GM12878 (cell line): ENCODE results near the gene MMP15. TPM values are rescaled to one million over a fixed set of nuclear protein-coding genes. Genes with fewer than 3 reads are reported as not detected.

Source experiments
- ATAC-seq: fragments of 200-7000 bp; cut with Tn5 transposase; 3 replicates; pipeline ENCODE4 v1.9.1; 2020; ENCODE audit warnings: mild to moderate bottlenecking, moderate library complexity
- BruUV-seq: library from RNA; stranded (reverse); fragments of 400-500 nt; replicated peaks from 2 replicates; lab custom pipeline; 2021; lab: Mats Ljungman, UMichigan
- CTCF ChIA-PET: fragments of 300-600 bp; sonication (Branson Sonifier 250); formaldehyde crosslinking; extraction: SDS; loops from one replicate; lab custom pipeline; 2021; ENCODE audit warnings: inconsistent platforms; lab: Yijun Ruan, JAX
- POLR2A ChIA-PET: fragments of 350-600 bp; formaldehyde crosslinking; extraction: SDS; loops from one replicate; lab custom pipeline; 2021; ENCODE audit warnings: inconsistent platforms; lab: Charles Lee
- RAD21 ChIA-PET: fragments of 300-600 bp; sonication (Branson Sonifier 250); formaldehyde crosslinking; loops from one replicate; lab custom pipeline; 2023; ENCODE audit warnings: antibody characterized with exemption; ENCODE audit not compliant: unreplicated experiment; lab: Charles Lee
- SMC1A ChIA-PET: fragments of 300-600 bp; sonication (Branson Sonifier 250); formaldehyde crosslinking; loops from one replicate; lab custom pipeline; 2023; ENCODE audit not compliant: unreplicated experiment, uncharacterized antibody; lab: Charles Lee
- DNase-seq: peaks from one replicate; pipeline ENCODE4 v3.0.0-alpha.2; 2011; ENCODE audit warnings: low read depth, low spot score
- FAIRE-seq: peaks from 3 replicates; lab custom pipeline; 2011; peaks lifted over from hg19 to GRCh38; lab: Jason Lieb, UNC
- H2AFZ ChIP-seq: 2 replicates; pipeline ENCODE4 v1.6.0; 2011; ENCODE audit warnings: low read depth, low read length, control low read depth; ENCODE audit not compliant: control insufficient read depth
- H3K27ac ChIP-seq: 2 replicates; pipeline ENCODE4 v1.5.1; 2011; ENCODE audit warnings: control low read depth; ENCODE audit not compliant: control insufficient read depth, insufficient read depth
- H3K27me3 ChIP-seq, 2 experiments: replicated peaks in 1 of 2; 2 replicates each; pipeline versions ENCODE4 v1.6.0 to v1.6.1; 2011; ENCODE audit warnings: low read length in 1 of 2; ENCODE audit not compliant: control insufficient read depth in 2 of 2, insufficient read depth in 2 of 2
- H3K36me3 ChIP-seq, 2 experiments: 2 replicates each; pipeline ENCODE4 v1.5.1; 2011; ENCODE audit warnings: low read length in 1 of 2; ENCODE audit not compliant: control insufficient read depth in 2 of 2, insufficient read depth in 2 of 2
- H3K4me1 ChIP-seq: 2 replicates; pipeline ENCODE4 v1.6.1; 2011; ENCODE audit warnings: mild to moderate bottlenecking, low read length, moderate library complexity, mixed read lengths; ENCODE audit not compliant: control insufficient read depth, insufficient read depth
- H3K4me2 ChIP-seq: 2 replicates; pipeline ENCODE4 v1.6.0; 2011; ENCODE audit warnings: control low read depth; ENCODE audit not compliant: control insufficient read depth, insufficient read depth
- H3K4me3 ChIP-seq: fragments of 200-600 bp; sonication (generic); 2 replicates; pipeline ENCODE4 v1.5.1; 2016
- H3K79me2 ChIP-seq: 2 replicates; pipeline ENCODE4 v1.6.0; 2011; ENCODE audit warnings: low read length; ENCODE audit not compliant: control insufficient read depth, insufficient read depth
- H3K9ac ChIP-seq: 2 replicates; pipeline ENCODE4 v1.8.0; 2011; ENCODE audit warnings: low read length, control low read depth, mixed read lengths; ENCODE audit not compliant: control insufficient read depth, insufficient read depth
- H3K9me3 ChIP-seq: replicated peaks from 3 replicates; pipeline ENCODE4 v1.5.1; 2011; ENCODE audit warnings: mild to moderate bottlenecking, low read length; ENCODE audit not compliant: control insufficient read depth, insufficient read depth
- H4K20me1 ChIP-seq: 2 replicates; pipeline ENCODE4 v1.6.0; 2011; ENCODE audit not compliant: control insufficient read depth, insufficient read depth
- EZH2 ChIP-seq: IDR thresholded peaks from 2 replicates; pipeline ENCODE4 v1.6.1; 2012; ENCODE audit warnings: low read depth, mild to moderate bottlenecking, control low read depth, inconsistent platforms, low read length, borderline replicate concordance; ENCODE audit not compliant: control insufficient read depth
- HCFC1 ChIP-seq: fragments of 150-350 bp; IDR thresholded peaks from 2 replicates; pipeline ENCODE4 v1.6.1; 2014; ENCODE audit warnings: low read length
- PBX3 ChIP-seq: IDR thresholded peaks from 2 replicates; pipeline ENCODE4 v1.6.1; 2011; ENCODE audit warnings: mild to moderate bottlenecking, low read depth, low read length, moderate library complexity; ENCODE audit not compliant: insufficient replicate concordance
- POLR2AphosphoS2 ChIP-seq: IDR thresholded peaks from 2 replicates; pipeline ENCODE4 v1.6.1; 2011; ENCODE audit warnings: low read depth, mild to moderate bottlenecking, low read length, improper control_type of control experiment, moderate library complexity
- SMARCA5 ChIP-seq: fragments of 450-650 bp; IDR thresholded peaks from 2 replicates; pipeline ENCODE4 v1.6.1; 2017; ENCODE audit warnings: mild to moderate bottlenecking
- TAF1 ChIP-seq: IDR thresholded peaks from 2 replicates; pipeline ENCODE4 v1.6.1; 2011; ENCODE audit warnings: mild to moderate bottlenecking, low read depth, low read length, borderline replicate concordance
- ZBTB33 ChIP-seq: fragments of 450-650 bp; IDR thresholded peaks from 2 replicates; pipeline ENCODE4 v1.6.1; 2017; ENCODE audit warnings: mild to moderate bottlenecking
- ZNF207 ChIP-seq: fragments of 450-650 bp; IDR thresholded peaks from 2 replicates; pipeline ENCODE4 v1.6.1; 2014; ENCODE audit warnings: antibody characterized with exemption, mild to moderate bottlenecking, borderline replicate concordance
- WGBS: methylation state at CpG from one replicate; pipeline ENCODE4 v1.1.6; 2016; ENCODE audit warnings: low lambda C conversion rate; ENCODE audit not compliant: insufficient replicate concordance, insufficient coverage; ENCODE audit errors: missing lambda C conversion rate; 5-methylcytosine and 5-hydroxymethylcytosine counted together
- in situ Hi-C: fragments of 300-500 bp; cut with MboI; formaldehyde crosslinking; loops from 9 replicates; pipeline ENCODE4 v1.14.3; 2018; ENCODE audit warnings: mixed read lengths
- intact Hi-C: fragments of 100-400 bp; cut with micrococcal nuclease; formaldehyde crosslinking; loops from one replicate; pipeline ENCODE4 v1.14.2; 2022; ENCODE audit not compliant: unreplicated experiment
- polyA plus RNA-seq, 11 experiments: library from polyadenylated mRNA; depleted of rRNA in 4 of 11; unstranded in 6 of 11; stranded (reverse) in 5 of 11; fragments of >200 nt; fragmentation: Nextera tagmentation in 4 of 11; fragmentation: Illumina TruSeq in 1 of 11; extraction: Ambion mirVana in 4 of 11; extraction: Trizol in 1 of 11; gene quantifications; 1 replicate in 1 of 11; 2 replicates in 10 of 11; pipeline versions ENCODE4 v1.2.1 to v1.2.3, GENCODE V29; 2011 to 2016; ENCODE audit warnings: inconsistent platforms in 2 of 11, missing spikeins in 2 of 11, low read depth in 1 of 11
- total RNA-seq, 4 experiments: library from RNA; depleted of rRNA in 3 of 4; stranded (reverse); fragments of >200 nt in 3 of 4; fragmentation: Illumina TruSeq in 1 of 4; extraction: Trizol in 1 of 4; gene quantifications; 2 replicates each; pipeline versions ENCODE4 v1.2.1 to v1.2.3, GENCODE V29; 2013 to 2021
- TF ChIP-seq, protein P1 (sequence below): fragments of 450-650 bp; IDR thresholded peaks from 2 replicates; pipeline ENCODE4 v1.6.1; 2016; ENCODE audit warnings: mild to moderate bottlenecking, moderate library complexity, borderline replicate concordance

The MMP15 gene
- total and polyA plus RNA-seq, 10 of the 15 experiments (the other 5 are each of a cell fraction or from before 2014, with no cell fraction given), result 0.08 to 0.56 (median 0.10) TPM; not detected in 7

DNA sequence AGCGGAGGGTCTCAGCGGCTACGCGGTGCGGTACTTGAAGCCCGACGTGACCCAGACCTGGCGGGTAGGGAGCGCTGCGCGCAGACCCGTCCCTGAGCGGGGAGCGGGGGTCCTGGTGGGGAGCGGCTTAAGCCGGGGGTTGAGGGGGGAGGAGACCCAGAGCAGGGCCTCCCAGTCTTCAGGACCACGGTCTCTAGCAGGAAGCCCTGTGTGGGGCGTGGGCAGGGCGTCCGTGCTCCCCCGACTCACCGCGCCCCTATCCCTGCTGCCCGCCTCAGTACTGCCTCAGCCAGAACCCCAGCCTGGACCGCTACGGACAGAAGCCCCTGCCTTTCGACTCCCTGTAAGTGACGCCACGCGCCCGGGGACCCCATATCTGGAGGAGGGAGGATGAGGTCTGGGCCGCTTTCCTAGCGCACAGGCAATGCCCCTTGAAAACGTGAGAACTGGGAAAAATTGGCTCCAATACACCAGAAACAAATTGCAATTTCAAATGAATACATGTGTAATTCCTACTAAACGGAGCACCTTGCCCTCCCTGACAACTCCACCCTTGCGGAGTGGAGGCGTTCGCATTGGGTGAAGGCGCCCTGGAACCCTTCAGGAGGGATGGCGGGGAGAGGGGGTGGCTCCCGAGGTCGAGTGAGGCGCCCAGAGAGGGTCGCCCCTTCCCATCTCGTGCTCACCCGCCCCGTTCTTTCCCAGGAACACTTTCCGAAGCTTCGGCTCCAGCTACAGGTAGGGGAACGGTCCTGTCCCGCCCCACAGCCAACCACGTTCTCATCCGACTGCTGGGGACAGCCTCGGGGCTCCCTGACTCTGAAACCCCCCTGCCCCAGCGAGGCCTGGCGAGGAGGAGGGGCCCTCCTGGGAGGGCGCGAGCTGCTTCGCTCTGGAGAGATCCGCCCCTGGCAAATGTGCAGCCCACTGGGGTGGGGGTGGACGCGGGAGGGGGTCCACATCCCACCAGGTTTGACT is 40.1 kb upstream of the MMP15 start:
- ATAC-seq (no peak), DNase-seq (no peak), FAIRE-seq (no peak)
- SMC1A ChIA-PET, result no interaction called here
- Histone ChIP-seq H3K9me3 (no peaks in the 10 kb centered on the region), H2AFZ (no peak overlapping the region), H3K27ac (no peak overlapping the region), H3K27me3 (no peaks in the 10 kb centered on the region; a peak in 2 of 4 replicates), H3K4me3 (no peak overlapping the region), H3K36me3 (no peaks in the 10 kb centered on the region), H3K4me2 (no peak overlapping the region), H3K4me1 (no peaks in the 10 kb centered on the region; the same call in 1 of the 2 replicates), H4K20me1 (no peaks in the 10 kb centered on the region), H3K79me2 (no peaks in the 10 kb centered on the region), H3K9ac (no peak overlapping the region)
- POLR2A ChIA-PET, result no interaction called here
- in situ Hi-C loops, result no loop called here
- TF ChIP-seq HCFC1, result no peak
- no peak for TF ChIP-seq ZBTB33
- TF ChIP-seq, protein P1, sequence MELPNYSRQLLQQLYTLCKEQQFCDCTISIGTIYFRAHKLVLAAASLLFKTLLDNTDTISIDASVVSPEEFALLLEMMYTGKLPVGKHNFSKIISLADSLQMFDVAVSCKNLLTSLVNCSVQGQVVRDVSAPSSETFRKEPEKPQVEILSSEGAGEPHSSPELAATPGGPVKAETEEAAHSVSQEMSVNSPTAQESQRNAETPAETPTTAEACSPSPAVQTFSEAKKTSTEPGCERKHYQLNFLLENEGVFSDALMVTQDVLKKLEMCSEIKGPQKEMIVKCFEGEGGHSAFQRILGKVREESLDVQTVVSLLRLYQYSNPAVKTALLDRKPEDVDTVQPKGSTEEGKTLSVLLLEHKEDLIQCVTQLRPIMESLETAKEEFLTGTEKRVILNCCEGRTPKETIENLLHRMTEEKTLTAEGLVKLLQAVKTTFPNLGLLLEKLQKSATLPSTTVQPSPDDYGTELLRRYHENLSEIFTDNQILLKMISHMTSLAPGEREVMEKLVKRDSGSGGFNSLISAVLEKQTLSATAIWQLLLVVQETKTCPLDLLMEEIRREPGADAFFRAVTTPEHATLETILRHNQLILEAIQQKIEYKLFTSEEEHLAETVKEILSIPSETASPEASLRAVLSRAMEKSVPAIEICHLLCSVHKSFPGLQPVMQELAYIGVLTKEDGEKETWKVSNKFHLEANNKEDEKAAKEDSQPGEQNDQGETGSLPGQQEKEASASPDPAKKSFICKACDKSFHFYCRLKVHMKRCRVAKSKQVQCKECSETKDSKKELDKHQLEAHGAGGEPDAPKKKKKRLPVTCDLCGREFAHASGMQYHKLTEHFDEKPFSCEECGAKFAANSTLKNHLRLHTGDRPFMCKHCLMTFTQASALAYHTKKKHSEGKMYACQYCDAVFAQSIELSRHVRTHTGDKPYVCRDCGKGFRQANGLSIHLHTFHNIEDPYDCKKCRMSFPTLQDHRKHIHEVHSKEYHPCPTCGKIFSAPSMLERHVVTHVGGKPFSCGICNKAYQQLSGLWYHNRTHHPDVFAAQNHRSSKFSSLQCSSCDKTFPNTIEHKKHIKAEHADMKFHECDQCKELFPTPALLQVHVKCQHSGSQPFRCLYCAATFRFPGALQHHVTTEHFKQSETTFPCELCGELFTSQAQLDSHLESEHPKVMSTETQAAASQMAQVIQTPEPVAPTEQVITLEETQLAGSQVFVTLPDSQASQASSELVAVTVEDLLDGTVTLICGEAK, result no peak
- TF ChIP-seq SMARCA5, result no peak
- TF ChIP-seq ZNF207, result no peak
- no peak for TF ChIP-seq POLR2AphosphoS2
- TF ChIP-seq TAF1, result no peak
- TF ChIP-seq PBX3, result no peak
- no peak for TF ChIP-seq EZH2
- no TSS peak for BruUV-seq
- WGBS, result 44% methylated on average over 59 of the region's 62 CpGs
- intact Hi-C loops, result no loop called here
- CTCF ChIA-PET, result no interaction called here
- RAD21 ChIA-PET, result no interaction called here
